Nucleus accumbens (tissue), 56 donors: ENCODE measurements around the gene TNFRSF8.
A peak's percentile ranks its signal among the peaks of the same experiment; 100 is the strongest.

Experiments
- DNase-seq, 56 donors: peaks; one replicate each; lab custom pipeline; 2025; lab: John Stamatoyannopoulos, UW

Gene TNFRSF8

DNA sequence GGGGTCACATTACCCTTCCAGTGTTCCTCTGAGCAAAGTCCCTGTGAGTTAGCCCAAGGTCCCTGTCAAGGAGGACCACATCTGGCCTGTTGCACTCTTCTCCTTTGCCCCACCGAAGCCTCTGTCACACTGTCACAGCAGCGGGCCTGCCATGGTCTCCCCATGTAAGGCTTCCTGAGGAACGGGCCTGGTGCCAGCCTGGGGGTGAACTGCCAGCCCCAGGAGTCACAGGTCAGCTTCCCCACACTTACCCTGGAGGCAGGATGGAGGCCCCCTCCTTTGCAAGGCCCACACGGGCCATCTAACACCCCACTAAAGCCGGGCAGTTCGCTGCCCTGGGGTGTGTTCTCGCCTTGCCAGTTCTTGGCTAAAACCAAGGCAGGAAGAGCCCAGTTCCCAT is 117.8 kb downstream of the TNFRSF8 start:
- DNase-seq: no peak

DNA sequence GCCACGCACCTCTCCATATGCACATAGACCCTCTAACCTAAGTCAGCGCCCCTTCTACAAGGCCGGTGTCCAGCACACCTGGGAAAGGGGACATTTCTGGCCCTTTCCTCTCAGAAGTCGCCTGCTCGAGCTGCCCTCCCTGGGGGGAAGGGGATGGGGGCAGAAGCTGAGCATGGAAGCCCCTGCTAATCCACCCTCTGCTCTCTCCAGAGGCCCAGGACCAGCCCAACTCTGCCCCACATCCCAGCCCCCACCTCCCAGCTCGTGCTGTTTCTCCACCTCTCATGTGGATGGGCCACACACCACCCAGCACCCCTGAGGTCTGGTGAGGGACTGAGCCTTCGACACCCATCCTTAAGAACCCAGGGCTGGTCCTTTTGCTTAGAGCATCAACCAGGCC is 118.5 kb downstream of the TNFRSF8 start:
- DNase-seq: no peak

DNA sequence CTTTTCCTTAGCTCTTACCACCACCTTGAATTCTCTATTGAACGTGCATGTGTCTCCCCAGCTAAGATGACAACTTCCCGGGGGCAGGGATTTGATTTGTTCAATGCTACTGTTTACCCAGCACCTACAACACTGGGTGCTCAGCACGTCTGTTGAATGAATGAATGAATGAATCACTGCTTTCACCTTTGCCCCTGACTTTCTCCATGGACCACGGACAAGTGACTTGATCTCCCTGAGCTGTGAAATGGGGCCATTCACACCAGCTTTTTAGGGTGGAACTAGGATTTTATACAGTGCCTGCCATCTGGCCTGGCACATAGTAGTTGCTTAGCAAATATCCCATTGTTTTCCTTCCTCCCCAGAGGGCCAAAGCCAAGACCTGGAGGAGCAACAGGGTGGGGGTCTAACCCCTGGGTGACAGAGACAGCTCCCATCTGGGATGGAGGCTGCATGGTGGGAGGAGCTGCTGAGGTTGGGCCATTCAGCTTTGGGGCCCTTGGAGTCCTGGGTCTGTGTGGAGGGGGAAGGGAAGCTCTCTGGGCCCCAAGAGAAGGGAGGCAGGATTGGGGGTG is 119.4 kb downstream of the TNFRSF8 start:
- no peak for DNase-seq

DNA sequence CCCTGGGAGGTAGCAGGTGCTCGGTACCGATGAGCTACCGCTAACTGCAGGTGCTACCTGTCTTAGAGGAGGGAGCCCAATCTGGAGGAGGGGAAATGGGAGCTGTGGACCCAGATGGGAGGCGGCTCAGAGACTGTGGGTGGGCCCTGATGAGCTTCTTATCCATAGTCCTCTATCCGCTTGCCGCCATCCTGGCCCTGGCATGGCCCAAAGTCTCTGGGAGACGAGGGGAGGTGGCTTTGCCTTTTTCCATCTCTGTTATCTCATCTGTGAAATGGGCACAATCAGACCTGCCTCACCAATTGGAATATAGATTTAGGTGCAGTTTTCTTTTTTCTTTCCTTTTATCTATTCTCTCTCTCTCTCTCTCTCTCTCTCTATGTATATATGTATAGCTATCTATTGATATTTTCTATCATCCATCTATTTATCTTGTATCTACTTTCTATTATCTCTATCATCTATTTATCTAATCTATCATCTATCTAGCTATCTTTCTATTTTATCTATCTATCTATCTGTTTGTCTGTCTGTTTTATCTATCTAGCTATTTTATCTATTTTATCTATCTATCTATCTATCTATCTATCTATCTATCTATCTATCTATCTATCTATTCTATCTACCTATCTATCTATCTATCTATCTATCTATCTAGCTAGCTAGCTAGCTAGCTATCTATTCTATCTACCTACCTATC is 120.1 kb downstream of the TNFRSF8 start:
- no peak for DNase-seq

DNA sequence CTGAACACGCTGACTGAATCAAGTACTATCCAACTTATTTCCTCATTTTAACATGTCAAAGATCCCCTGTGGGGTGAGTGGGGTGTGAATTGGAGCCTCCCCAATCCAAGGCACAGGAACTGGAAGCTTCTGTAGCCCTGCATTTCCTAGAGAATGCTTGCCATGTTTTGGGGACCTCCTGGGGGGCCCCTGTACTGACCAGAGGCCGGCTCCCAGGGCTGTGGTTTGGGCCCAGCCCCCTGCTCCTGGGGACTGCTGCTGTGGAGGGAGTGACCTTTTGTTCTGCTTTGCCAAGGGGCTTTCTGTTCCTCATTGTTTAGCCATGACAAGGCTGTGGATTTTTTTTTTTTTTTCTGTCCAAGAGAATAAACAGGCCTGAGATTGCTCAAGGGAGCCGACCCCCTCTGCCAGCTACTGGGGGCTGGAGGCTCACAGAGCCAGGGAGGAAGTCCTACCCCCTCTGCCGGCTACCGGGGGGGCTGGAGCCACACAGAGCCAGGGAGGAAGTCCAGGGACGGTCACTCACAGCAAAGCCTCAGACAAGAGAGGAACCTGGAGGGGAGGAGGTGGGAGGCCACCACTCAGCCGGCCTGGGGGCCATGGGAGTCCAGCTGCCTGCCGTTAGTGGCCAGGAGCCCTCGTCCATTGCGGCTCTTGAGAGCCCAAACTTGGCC is 121.0 kb downstream of the TNFRSF8 start:
- DNase-seq: peak in 43 of 56 donors; percentile 7 to 65 (median 29)

DNA sequence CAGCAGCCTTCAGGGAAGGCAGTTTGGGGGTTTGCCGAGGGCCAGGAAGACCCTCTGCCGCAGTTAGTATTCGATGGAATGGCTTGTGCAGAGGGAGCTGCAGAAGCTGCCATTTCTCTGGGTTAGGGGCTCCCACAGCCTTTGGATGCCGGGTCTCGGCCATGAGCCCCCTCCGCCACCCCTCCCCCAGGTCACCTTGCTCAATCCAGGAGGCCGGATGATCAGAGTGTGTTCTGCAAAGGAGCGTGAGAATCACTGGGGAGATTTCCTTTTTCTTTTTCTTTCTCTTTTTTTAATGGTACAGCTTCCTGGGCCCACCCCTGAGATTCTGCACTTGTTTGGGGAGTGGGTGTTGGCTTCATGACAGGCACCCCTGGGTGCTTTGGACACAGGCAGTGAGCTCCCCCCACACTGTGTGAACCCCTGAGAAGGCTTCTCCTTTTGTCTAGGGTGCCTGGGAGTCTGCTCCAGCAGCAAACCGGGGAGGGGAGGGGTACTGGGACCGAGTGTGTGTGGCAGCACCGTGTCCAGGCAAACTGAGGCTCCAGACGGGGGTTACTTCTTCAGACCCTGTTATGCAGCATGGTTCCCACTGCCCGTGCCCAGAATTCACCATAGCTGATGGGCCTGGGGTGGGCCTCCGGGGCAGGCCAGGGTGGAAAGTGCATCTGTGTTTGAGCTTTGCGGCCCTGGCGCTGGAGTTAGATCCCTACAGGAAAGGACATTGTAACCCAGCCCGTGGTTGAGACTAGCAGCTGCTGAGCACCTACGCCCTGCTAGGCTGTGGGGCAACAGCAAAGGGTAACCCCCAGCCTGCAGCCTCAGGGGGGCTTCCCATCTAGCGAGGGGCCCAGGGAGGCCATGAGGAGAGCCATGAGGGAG is 122.2 kb downstream of the TNFRSF8 start:
- DNase-seq: no peak

DNA sequence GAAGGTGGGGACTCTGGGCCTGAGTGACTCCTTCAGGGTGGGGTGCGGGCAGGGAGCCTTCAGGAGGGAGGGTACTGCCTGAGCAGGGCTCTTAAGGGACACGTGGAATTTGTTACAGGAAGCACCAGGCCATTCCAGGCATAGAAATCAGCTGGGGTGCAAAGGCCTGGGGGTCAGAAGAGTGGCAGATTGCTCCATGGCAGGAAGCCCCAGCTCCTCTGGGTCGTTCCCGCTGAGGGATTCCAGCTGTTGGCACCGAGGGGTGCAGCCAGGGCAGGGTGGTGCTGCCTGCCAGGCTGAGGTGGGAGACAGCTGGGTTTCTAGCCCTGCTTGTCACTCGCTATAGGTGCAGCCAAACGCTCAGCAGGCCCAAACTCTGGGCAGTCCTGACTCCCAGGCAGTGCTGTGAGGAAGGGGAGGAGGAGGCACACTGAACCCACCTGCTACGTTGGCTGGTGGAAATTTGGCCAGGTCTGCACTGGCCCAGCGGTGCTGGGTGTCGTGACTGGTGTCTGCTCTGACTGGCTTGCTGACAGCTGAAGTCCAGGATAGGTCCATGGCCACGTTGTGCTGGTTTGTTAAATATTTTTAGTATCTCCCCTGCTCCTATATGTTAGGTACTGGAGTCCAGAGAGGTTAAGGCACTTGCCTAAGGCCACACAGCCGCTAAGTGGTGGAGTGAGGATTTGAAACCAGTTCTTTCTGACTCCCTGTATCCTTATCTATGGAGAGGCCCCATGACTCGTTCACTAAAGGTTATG is 123.0 kb downstream of the TNFRSF8 start:
- no peak for DNase-seq

DNA sequence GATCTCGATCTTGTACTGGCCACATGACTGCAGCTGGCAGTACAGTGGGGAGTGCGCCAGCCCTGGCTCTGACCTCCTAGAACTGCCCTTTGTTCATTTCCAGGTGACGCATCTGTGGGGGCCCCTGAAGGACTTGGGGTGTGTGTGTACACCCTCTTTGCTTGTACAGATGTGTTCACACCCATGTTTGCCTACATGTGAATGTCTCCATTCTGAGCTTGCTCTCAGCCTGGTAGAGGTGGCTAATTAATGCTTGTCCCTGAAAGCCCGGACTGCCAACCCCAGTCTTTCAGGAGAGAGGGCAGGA is 123.5 kb downstream of the TNFRSF8 start:
- no peak for DNase-seq

DNA sequence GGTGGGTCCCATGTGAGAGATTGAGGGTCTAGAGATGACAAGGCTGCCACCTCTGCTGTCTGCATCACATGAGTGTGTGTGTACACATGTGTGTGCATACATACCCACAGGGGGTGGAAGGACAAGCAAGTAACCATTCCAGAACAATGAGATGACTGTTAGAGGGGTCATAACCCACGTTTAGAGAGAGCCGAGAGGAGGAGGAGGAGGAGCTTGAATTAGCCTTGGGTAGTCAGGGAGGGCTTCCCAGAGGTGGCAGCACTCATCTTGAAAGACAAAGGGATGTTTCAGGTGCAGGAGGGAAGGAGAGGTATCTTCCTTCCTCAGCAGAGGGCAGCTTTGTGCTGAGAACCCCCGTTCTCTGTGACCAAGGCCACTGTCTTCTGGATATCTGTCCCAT is 125.0 kb downstream of the TNFRSF8 start:
- DNase-seq: no peak

DNA sequence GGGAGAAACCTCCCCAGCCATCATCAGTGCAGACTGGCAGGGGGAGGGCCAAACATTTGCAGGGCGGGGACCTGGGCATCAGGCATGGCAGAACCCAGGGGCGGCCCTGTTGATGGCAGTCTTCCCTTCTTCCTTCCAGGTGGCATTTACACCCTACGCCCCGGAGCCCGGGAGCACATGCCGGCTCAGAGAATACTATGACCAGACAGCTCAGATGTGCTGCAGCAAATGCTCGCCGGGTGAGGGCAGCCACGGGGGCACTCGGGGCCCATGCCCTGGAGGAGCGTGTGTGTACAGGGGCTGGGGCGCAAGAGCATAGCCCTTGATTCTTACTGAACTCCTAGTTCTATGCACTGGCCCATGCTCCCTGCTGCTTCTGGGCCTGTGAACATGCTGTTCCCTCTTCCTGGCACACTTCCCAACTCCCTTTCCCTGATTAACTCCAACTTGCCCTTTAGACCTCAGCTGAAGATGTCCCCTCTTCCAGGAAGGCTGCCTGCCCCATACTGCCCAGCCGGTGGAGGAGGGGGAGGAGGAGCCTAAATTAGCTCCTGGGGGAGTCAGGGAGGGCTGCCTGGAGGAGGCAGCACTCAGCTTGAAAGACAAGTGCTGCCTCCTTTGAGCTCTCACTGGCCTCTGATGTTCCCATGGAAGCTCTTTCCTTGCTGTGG is 125.7 kb downstream of the TNFRSF8 start:
- DNase-seq: no peak

DNA sequence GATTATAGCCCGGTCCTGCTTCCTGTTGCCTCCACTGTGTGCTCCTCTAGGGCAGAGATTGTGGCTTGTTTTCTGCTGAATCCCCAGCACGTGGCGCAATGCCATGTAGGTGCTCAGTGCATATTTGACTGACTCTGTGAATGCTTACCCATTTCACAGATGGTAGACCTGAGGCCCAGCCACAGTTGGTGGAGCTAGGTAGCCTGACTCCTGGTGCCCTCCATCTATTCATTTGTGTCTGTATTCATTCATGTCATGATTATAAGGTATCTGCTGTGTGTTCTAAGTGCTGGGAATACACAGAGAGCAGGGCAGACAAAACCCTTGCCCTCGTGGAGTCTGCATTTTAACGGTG is 126.2 kb downstream of the TNFRSF8 start:
- DNase-seq: no peak

DNA sequence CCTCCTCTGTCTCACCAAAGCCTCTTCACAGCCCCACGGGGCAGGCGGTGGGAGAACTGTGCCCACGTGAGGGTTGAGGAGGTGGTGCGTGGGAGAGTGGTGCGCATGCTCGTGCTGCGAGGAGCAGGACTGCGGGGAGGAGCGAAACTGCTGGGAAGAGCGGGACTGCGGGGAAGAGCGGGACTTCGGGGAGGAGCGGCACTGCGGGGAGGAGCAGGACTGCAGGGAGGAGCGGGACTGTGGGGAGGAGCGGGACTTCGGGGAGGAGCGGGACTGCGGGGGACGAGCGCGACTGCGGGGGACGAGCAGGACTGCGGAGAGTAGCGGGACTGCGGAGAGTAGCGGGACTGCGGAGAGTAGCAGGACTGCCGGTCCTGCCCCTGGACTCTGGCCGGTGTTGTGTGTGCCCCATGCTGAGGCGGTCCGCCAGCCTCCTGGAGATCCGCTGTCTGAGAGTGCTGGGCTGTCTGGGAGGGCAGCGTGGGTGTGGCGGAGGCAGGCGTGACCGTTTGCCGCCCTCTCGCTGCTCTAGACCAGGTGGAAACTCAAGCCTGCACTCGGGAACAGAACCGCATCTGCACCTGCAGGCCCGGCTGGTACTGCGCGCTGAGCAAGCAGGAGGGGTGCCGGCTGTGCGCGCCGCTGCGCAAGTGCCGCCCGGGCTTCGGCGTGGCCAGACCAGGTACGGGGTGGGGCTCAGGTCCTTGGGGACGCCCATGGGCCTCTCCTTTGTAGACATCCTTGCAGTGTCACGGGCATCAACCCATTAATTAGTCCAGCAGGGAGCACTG is 128.3 kb downstream of the TNFRSF8 start:
- DNase-seq: peak in 11 of 56 donors; percentile 9 to 40 (median 24)
